IMR-90 (cell line): Measurements from ENCODE around the gene CASTOR1. TPM values are rescaled to one million over a fixed set of nuclear protein-coding genes. Genes with fewer than 3 reads are reported as not detected.

Experiments
- ATAC-seq: fragments of 200-7000 bp; cut with Tn5 transposase; 2 replicates; pipeline ENCODE4 v1.9.1; 2020; ENCODE audit warnings: low read depth, mild to moderate bottlenecking, moderate library complexity
- BruUV-seq: library from RNA; stranded (reverse); fragments of 400-500 nt; replicated peaks from 2 replicates; lab custom pipeline; 2021; lab: Mats Ljungman, UMichigan
- CTCF ChIA-PET: fragments of 300-600 bp; formaldehyde crosslinking; extraction: SDS; loops from one replicate; lab custom pipeline; 2021; ENCODE audit warnings: antibody characterized with exemption; lab: Yijun Ruan, JAX
- POLR2A ChIA-PET: fragments of 300-600 bp; sonication (Branson Sonifier 250); formaldehyde crosslinking; loops from one replicate; lab custom pipeline; 2022; ENCODE audit warnings: antibody characterized with exemption; ENCODE audit not compliant: unreplicated experiment; lab: Charles Lee
- DNase-seq: peaks from one replicate; pipeline ENCODE4 v3.0.0; 2013
- H2AFZ ChIP-seq: replicated peaks from 2 replicates; pipeline ENCODE3; 2013; ENCODE audit warnings: low read length, mild to moderate bottlenecking; ENCODE audit not compliant: poor library complexity
- H2AK5ac ChIP-seq: 2 replicates; pipeline ENCODE4 v1.6.1; 2013; ENCODE audit warnings: low read depth, low read length, inconsistent platforms
- H2AK9ac ChIP-seq: replicated peaks from 2 replicates; pipeline ENCODE3; 2013; ENCODE audit warnings: mild to moderate bottlenecking, low read depth, low read length, moderate library complexity; ENCODE audit not compliant: poor library complexity
- H2BK120ac ChIP-seq: 2 replicates; pipeline ENCODE4 v1.6.1; 2013; ENCODE audit warnings: low read depth, low read length, inconsistent platforms
- H2BK15ac ChIP-seq: 3 replicates; pipeline ENCODE4 v1.6.1; 2013; ENCODE audit warnings: low read depth, low read length, inconsistent platforms
- H2BK20ac ChIP-seq: 2 replicates; pipeline ENCODE4 v1.6.1; 2013; ENCODE audit warnings: low read depth, mild to moderate bottlenecking, inconsistent platforms, low read length, moderate library complexity
- H2BK5ac ChIP-seq: 2 replicates; pipeline ENCODE4 v1.6.1; 2013; ENCODE audit warnings: mild to moderate bottlenecking, low read depth, low read length, inconsistent platforms; ENCODE audit not compliant: poor library complexity, severe bottlenecking
- H3K14ac ChIP-seq: replicated peaks from 2 replicates; pipeline ENCODE4 v1.6.1; 2013; ENCODE audit warnings: low read depth, low read length, inconsistent platforms
- H3K18ac ChIP-seq: 2 replicates; pipeline ENCODE4 v1.6.1; 2013; ENCODE audit warnings: low read depth, low read length, control low read depth
- H3K23ac ChIP-seq: 2 replicates; pipeline ENCODE4 v1.6.1; 2013; ENCODE audit warnings: low read depth, low read length, inconsistent platforms
- H3K27ac ChIP-seq: 2 replicates; pipeline ENCODE4 v1.5.1; 2013; ENCODE audit warnings: mild to moderate bottlenecking, control low read depth, low read length; ENCODE audit not compliant: insufficient read depth
- H3K27me3 ChIP-seq: 2 replicates; pipeline ENCODE4 v1.6.1; 2013; ENCODE audit warnings: low read length; ENCODE audit not compliant: control insufficient read depth, insufficient read depth
- H3K36me3 ChIP-seq: 2 replicates; pipeline ENCODE4 v1.6.1; 2013; ENCODE audit warnings: low read length, mixed read lengths; ENCODE audit not compliant: control insufficient read depth, insufficient read depth
- H3K4ac ChIP-seq: 2 replicates; pipeline ENCODE4 v1.6.1; 2013; ENCODE audit warnings: low read depth, low read length, inconsistent platforms
- H3K4me1 ChIP-seq: 2 replicates; pipeline ENCODE4 v1.6.1; 2013; ENCODE audit warnings: low read length, mixed read lengths; ENCODE audit not compliant: control insufficient read depth, insufficient read depth
- H3K4me2 ChIP-seq: 2 replicates; pipeline ENCODE4 v1.6.1; 2013; ENCODE audit warnings: low read depth, mild to moderate bottlenecking, control low read depth, low read length, moderate library complexity
- H3K4me3 ChIP-seq: 2 replicates; pipeline ENCODE4 v1.5.1; 2013; ENCODE audit warnings: low read depth, mild to moderate bottlenecking, control low read depth, low read length, moderate library complexity; ENCODE audit not compliant: insufficient read depth
- H3K56ac ChIP-seq: 2 replicates; pipeline ENCODE4 v1.6.1; 2013; ENCODE audit warnings: low read length, inconsistent platforms; ENCODE audit not compliant: insufficient read depth; ENCODE audit errors: extremely low read depth
- H3K79me1 ChIP-seq, 2 experiments: 2 replicates each; pipeline ENCODE4 v1.6.1; 2013; ENCODE audit warnings: low read length in 2 of 2, inconsistent platforms in 1 of 2, low read depth in 1 of 2
- H3K9ac ChIP-seq: 2 replicates; pipeline ENCODE4 v1.6.1; 2013; ENCODE audit warnings: low read depth, low read length, control low read depth
- H3K9me1 ChIP-seq: 2 replicates; pipeline ENCODE4 v1.6.1; 2013; ENCODE audit warnings: low read length, inconsistent platforms; ENCODE audit not compliant: insufficient read depth
- H3K9me3 ChIP-seq: 2 replicates; pipeline ENCODE4 v1.6.1; 2013; ENCODE audit warnings: low read length; ENCODE audit not compliant: control insufficient read depth, insufficient read depth
- H4K20me1 ChIP-seq: 2 replicates; pipeline ENCODE4 v1.6.1; 2013; ENCODE audit warnings: low read length, inconsistent platforms; ENCODE audit not compliant: insufficient read depth
- H4K5ac ChIP-seq: 2 replicates; pipeline ENCODE4 v1.6.1; 2013; ENCODE audit warnings: mild to moderate bottlenecking, low read depth, low read length, control low read depth
- H4K8ac ChIP-seq, 2 experiments: 2 replicates each; pipeline ENCODE4 v1.6.1; 2013; ENCODE audit warnings: low read depth in 2 of 2, low read length in 2 of 2, control low read depth in 1 of 2, inconsistent platforms in 1 of 2
- H4K91ac ChIP-seq: 2 replicates; pipeline ENCODE4 v1.6.1; 2013; ENCODE audit warnings: low read depth, low read length, inconsistent platforms; ENCODE audit not compliant: insufficient read depth
- MAFK ChIP-seq: IDR thresholded peaks from 2 replicates; pipeline ENCODE4 v1.6.1; 2012; ENCODE audit warnings: low read depth, low read length, improper control_type of control experiment
- MAZ ChIP-seq: IDR thresholded peaks from 2 replicates; pipeline ENCODE4 v1.6.1; 2012; ENCODE audit warnings: low read depth, mild to moderate bottlenecking, low read length, improper control_type of control experiment, moderate library complexity, borderline replicate concordance
- MXI1 ChIP-seq: IDR thresholded peaks from 2 replicates; pipeline ENCODE4 v1.6.1; 2012; ENCODE audit warnings: low read depth, mild to moderate bottlenecking, low read length, moderate library complexity, borderline replicate concordance
- NFE2L2 ChIP-seq: fragments of 150-350 bp; IDR thresholded peaks from 2 replicates; pipeline ENCODE4 v1.6.1; 2016; ENCODE audit warnings: low read depth, mild to moderate bottlenecking, low read length
- POLR2A ChIP-seq: IDR thresholded peaks from 2 replicates; pipeline ENCODE4 v1.6.1; 2012; ENCODE audit warnings: mild to moderate bottlenecking, low read depth, low read length
- RAD21 ChIP-seq: IDR thresholded peaks from 2 replicates; pipeline ENCODE4 v1.6.1; 2012; ENCODE audit warnings: low read length, improper control_type of control experiment
- RFX5 ChIP-seq: IDR thresholded peaks from 2 replicates; pipeline ENCODE4 v1.8.0; 2012; ENCODE audit warnings: low read depth, mild to moderate bottlenecking, low read length, moderate library complexity
- WGBS, 2 experiments: methylation state at CpG; one replicate each; pipeline versions ENCODE4 v1.1.5 to v1.1.7; 2013; ENCODE audit warnings: missing lambda C conversion rate in 2 of 2; ENCODE audit not compliant: insufficient read length in 1 of 2; ENCODE audit errors: extremely low coverage in 2 of 2; 5-methylcytosine and 5-hydroxymethylcytosine counted together
- dilution Hi-C: fragments of 300-500 bp; cut with HindIII; formaldehyde crosslinking; loops from one replicate; pipeline ENCODE4 v1.14.3; 2018; ENCODE audit warnings: low sequenced_read_pairs; ENCODE audit not compliant: unreplicated experiment
- in situ Hi-C: fragments of 300-500 bp; cut with MboI; formaldehyde crosslinking; loops from 3 replicates; pipeline ENCODE4 v1.14.3; 2019; ENCODE audit warnings: low sequenced_read_pairs, inconsistent platforms, mixed read lengths
- intact Hi-C: fragments of 100-400 bp; cut with micrococcal nuclease; formaldehyde crosslinking; loops from 2 replicates; pipeline ENCODE4 v1.10.0; 2022
- polyA plus RNA-seq, 3 experiments: library from polyadenylated mRNA; depleted of rRNA; stranded (reverse); fragments of >200 nt; gene quantifications; 2 replicates each; pipeline ENCODE4 v1.2.3, GENCODE V29; 2012; ENCODE audit warnings: low replicate concordance in 1 of 3
- total RNA-seq: library from RNA; depleted of rRNA; stranded (reverse); fragments of >200 nt; gene quantifications from 2 replicates; pipeline ENCODE4 v1.2.3, GENCODE V29; 2012
- TF ChIP-seq, protein P1 (sequence below): fragments of 150-350 bp; IDR thresholded peaks from 2 replicates; pipeline ENCODE4 v1.6.1; 2017; ENCODE audit warnings: mild to moderate bottlenecking, antibody characterized with exemption, low read length, low read depth

The CASTOR1 gene
- total and polyA plus RNA-seq, 2 of the 4 experiments (the other 2 are of a cell fraction), result 10.6 to 23.5 TPM

- TF ChIP-seq NFE2L2 (no peak), RFX5 (no peak)
Observed at GRCh38 chr22:30325724-30326254, 36.5 kb upstream of the CASTOR1 start (continued).

DNA sequence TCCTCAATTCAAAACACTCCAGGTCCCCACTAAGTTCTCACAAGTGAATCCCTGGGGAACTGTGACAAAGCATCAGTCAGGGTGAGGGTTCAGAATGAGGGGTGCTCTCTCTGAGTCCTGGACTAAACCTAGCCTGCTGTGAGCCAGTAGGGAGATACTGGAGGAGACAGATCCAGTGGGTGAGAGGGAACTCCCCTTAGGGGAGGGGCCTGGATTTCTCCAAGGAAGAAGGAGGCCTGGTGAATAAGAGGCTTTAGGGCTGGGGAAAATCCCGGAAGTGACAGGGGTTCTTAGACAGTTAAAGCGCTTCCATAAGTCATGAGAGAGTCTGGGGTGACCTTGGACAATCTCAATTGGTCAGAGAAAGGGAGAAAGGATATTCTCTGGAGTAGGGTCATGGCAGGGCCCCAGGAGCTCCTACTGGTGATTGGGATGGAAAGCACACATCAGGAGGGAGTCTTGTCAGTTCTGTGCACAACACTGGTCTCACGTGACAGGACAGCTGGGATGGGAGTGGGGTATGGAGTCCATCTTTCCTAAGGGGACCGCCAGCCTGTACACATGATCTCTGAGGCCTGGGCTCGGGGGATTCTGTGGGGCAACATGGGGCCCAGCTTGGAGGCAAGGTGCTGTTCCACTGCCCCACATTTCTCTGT, 35.9 kb upstream of the CASTOR1 start:
- Histone ChIP-seq H3K23ac (peak overlapping the region; percentile 55; the same call in 1 of the 2 replicates), H4K5ac (peak overlapping the region; percentile 4; the same call in 1 of the 2 replicates), H2BK5ac (peak overlapping the region; percentile 92), H3K27me3 (no peaks in the 10 kb centered on the region), H4K91ac (peak overlapping the region; percentile 30; the same call in 1 of the 2 replicates), H2AK9ac (peak overlapping the region; percentile 90), H3K4me1 (peaks cover 26% of the 10 kb centered on the region), H3K9ac (peak overlapping the region; percentile 90), H2BK120ac (no peak overlapping the region), H3K9me1 (peaks cover 33% of the 10 kb centered on the region), H4K8ac (peak overlapping the region; percentile 5 to 71), H3K56ac (peak overlapping the region; percentile 13; the same call in 1 of the 2 replicates), H3K18ac (no peak overlapping the region; the same call in 1 of the 2 replicates), H2AFZ (no peak overlapping the region), H2AK5ac (peak overlapping the region; percentile 90), H2BK15ac (no peak overlapping the region), H3K4ac (peak overlapping the region; percentile 74), H2BK20ac (0 out of 2 replicates have a peak overlapping the region, but pooled peaks have one; percentile 16), H3K79me1 (peaks cover 30 to 62% of the 10 kb centered on the region in 2 experiments), H3K14ac (peak overlapping the region; percentile 70), H3K4me2 (peak overlapping the region; percentile 97), H3K36me3 (peaks cover 9% of the 10 kb centered on the region), H4K20me1 (peaks cover 47% of the 10 kb centered on the region), H3K9me3 (no peaks in the 10 kb centered on the region), H3K27ac (peak overlapping the region; percentile 91), H3K4me3 (peak overlapping the region; percentile 97)
- DNase-seq (peak; percentile 90), ATAC-seq (peak; percentile 72)
- WGBS, 2 experiments, result 50% methylated on average over 4 of the region's 5 CpGs; no CpG with 5 or more reads in 1 of the 2 experiments
- dilution Hi-C loops, result no loop called here
- ChIA-PET CTCF (interaction anchor here (2.6 kb wide), 1 partner anchor 37 kb away, joined by 9 read pairs; the partner anchor contains the start of gene CASTOR1), POLR2A (no interaction called here)
- TF ChIP-seq MAZ, result peak; percentile 62; the same call in 1 of the 2 replicates
- peak; percentile 16; the same call in 1 of the 2 replicates for TF ChIP-seq RAD21
- TF ChIP-seq MAFK, result no peak
- TF ChIP-seq POLR2A, result peak; percentile 60; the same call in 1 of the 2 replicates
- TF ChIP-seq, protein P1, sequence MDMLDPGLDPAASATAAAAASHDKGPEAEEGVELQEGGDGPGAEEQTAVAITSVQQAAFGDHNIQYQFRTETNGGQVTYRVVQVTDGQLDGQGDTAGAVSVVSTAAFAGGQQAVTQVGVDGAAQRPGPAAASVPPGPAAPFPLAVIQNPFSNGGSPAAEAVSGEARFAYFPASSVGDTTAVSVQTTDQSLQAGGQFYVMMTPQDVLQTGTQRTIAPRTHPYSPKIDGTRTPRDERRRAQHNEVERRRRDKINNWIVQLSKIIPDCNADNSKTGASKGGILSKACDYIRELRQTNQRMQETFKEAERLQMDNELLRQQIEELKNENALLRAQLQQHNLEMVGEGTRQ, result peak; percentile 34
- TF ChIP-seq MXI1, result no peak
- intact Hi-C loops, result no loop called here
- in situ Hi-C loops, result no loop called here
- BruUV-seq, result TSS peak; percentile 33
